Keratinocyte (primary cell): ENCODE data around the gene GALNT6. TPM values are rescaled to one million over a fixed set of nuclear protein-coding genes. Genes with fewer than 3 reads are reported as not detected.

Source experiments
- DNase-seq: peaks from one replicate; pipeline ENCODE4 v3.0.0-alpha.2; 2011; ENCODE audit warnings: low read depth, missing footprints, low spot score
- FAIRE-seq: peaks from 2 replicates; lab custom pipeline; 2011; peaks lifted over from hg19 to GRCh38; lab: Jason Lieb, UNC
- H2AFZ ChIP-seq: 2 replicates; pipeline ENCODE4 v1.6.0; 2012; ENCODE audit warnings: low read length, control low read depth, inconsistent platforms; ENCODE audit not compliant: control insufficient read depth
- H3K27ac ChIP-seq: 2 replicates; pipeline ENCODE4 v1.5.1; 2011; ENCODE audit warnings: low read length; ENCODE audit not compliant: control insufficient read depth, insufficient read depth
- H3K27me3 ChIP-seq: 3 replicates; pipeline ENCODE4 v1.6.0; 2011; ENCODE audit warnings: low read length; ENCODE audit not compliant: control insufficient read depth, insufficient read depth; ENCODE audit errors: extremely low read depth
- H3K36me3 ChIP-seq, 2 experiments: 2 replicates in 1 of 2; 3 replicates in 1 of 2; pipeline ENCODE4 v1.5.1; 2011; ENCODE audit warnings: low read length in 2 of 2, mild to moderate bottlenecking in 1 of 2; ENCODE audit not compliant: control insufficient read depth in 2 of 2, insufficient read depth in 2 of 2; ENCODE audit errors: extremely low read depth in 1 of 2
- H3K4me1 ChIP-seq: 3 replicates; pipeline ENCODE4 v1.5.1; 2011; ENCODE audit warnings: low read length; ENCODE audit not compliant: control insufficient read depth, insufficient read depth; ENCODE audit errors: extremely low read depth
- H3K4me2 ChIP-seq: 3 replicates; pipeline ENCODE4 v1.6.0; 2011; ENCODE audit warnings: low read depth, low read length; ENCODE audit not compliant: control insufficient read depth, insufficient read depth; ENCODE audit errors: extremely low read depth
- H3K4me3 ChIP-seq, 3 experiments: fragments of 200-600 bp in 1 of 3; sonication (generic) in 1 of 3; 2 replicates in 2 of 3; 3 replicates in 1 of 3; pipeline ENCODE4 v1.5.1; 2011 to 2016; ENCODE audit warnings: low read length in 3 of 3, mild to moderate bottlenecking in 3 of 3, control low read depth in 2 of 3, inconsistent platforms in 1 of 3, low read depth in 1 of 3, mixed read lengths in 1 of 3, mixed run types in 1 of 3, moderate library complexity in 1 of 3; ENCODE audit not compliant: control insufficient read depth in 2 of 3, insufficient read depth in 2 of 3; ENCODE audit errors: extremely low read depth in 1 of 3
- H3K79me2 ChIP-seq: 2 replicates; pipeline ENCODE4 v1.6.0; 2012; ENCODE audit warnings: low read length; ENCODE audit not compliant: control insufficient read depth, insufficient read depth
- H3K9ac ChIP-seq: 3 replicates; pipeline ENCODE4 v1.6.0; 2011; ENCODE audit warnings: low read length; ENCODE audit not compliant: control insufficient read depth, insufficient read depth; ENCODE audit errors: extremely low read depth
- H3K9me1 ChIP-seq: 3 replicates; pipeline ENCODE4 v1.6.0; 2011; ENCODE audit warnings: low read length; ENCODE audit not compliant: control insufficient read depth, insufficient read depth; ENCODE audit errors: extremely low read depth
- H3K9me3 ChIP-seq: 2 replicates; pipeline ENCODE4 v1.5.1; 2012; ENCODE audit warnings: low read depth, low read length; ENCODE audit not compliant: control insufficient read depth
- H4K20me1 ChIP-seq: 3 replicates; pipeline ENCODE4 v1.6.0; 2011; ENCODE audit warnings: low read length; ENCODE audit not compliant: control insufficient read depth, insufficient read depth; ENCODE audit errors: extremely low read depth
- EZH2 ChIP-seq: IDR thresholded peaks from one replicate; pipeline ENCODE4 v1.6.1; 2012; ENCODE audit warnings: inconsistent platforms, mild to moderate bottlenecking, low read length, moderate library complexity
- dilution Hi-C: fragments of 300-500 bp; cut with MboI; formaldehyde crosslinking; loops from one replicate; pipeline ENCODE4 v1.7.0; 2020; ENCODE audit warnings: low sequenced_read_pairs; ENCODE audit not compliant: extremely low pct_ligation_motif_present
- polyA plus RNA-seq, 5 experiments: library from polyadenylated mRNA; depleted of rRNA in 3 of 5; stranded (reverse) in 3 of 5; stranded (forward) in 1 of 5; unstranded in 1 of 5; fragments of >200 nt; gene quantifications; 1 replicate in 1 of 5; 2 replicates in 3 of 5; 3 replicates in 1 of 5; pipeline versions ENCODE4 v1.2.1 to v1.2.3, GENCODE V29; 2011 to 2012; ENCODE audit warnings: missing spikeins in 2 of 5, low read depth in 1 of 5, low replicate concordance in 1 of 5
- TF ChIP-seq, protein P1 (sequence below), 3 experiments: IDR thresholded peaks in 1 of 3; conservative IDR thresholded peaks in 1 of 3; optimal IDR thresholded peaks in 1 of 3; 2 replicates in 2 of 3; 3 replicates in 1 of 3; pipeline versions ENCODE3 to v1.5.1; 2011; ENCODE audit warnings: low read length in 3 of 3, mild to moderate bottlenecking in 3 of 3, moderate library complexity in 2 of 3, control low read depth in 1 of 3, inconsistent platforms in 1 of 3; ENCODE audit not compliant: insufficient read depth in 2 of 3; ENCODE audit errors: extremely low read depth in 1 of 3

GALNT6 gene
- polyA plus RNA-seq, 1 donor (not counting 4 experiments of a cell fraction or from before 2014, with no cell fraction given): 42.7 TPM

GRCh38 chr12:51403681-51404136 is 12.5 kb upstream of the GALNT6 start:
- no peaks in the 10 kb centered on the region for H3K79me2 ChIP-seq
- no peaks in the 10 kb centered on the region for H3K9me3 ChIP-seq
- no peaks in the 10 kb centered on the region for H3K27me3 ChIP-seq
- dilution Hi-C loops: no loop called here
- no peak overlapping the region for H3K4me2 ChIP-seq
- no peaks in the 10 kb centered on the region for H3K9me1 ChIP-seq
- H4K20me1 ChIP-seq: no peaks in the 10 kb centered on the region
- H3K9ac ChIP-seq: no peak overlapping the region
- H3K4me3 ChIP-seq: no peak overlapping the region
- H3K27ac ChIP-seq: no peak overlapping the region
- no peaks in the 10 kb centered on the region for H3K36me3 ChIP-seq
- DNase-seq: no peak
- no peak overlapping the region for H2AFZ ChIP-seq
- no peak for TF ChIP-seq EZH2
- H3K4me1 ChIP-seq: no peaks in the 10 kb centered on the region
- no peak for FAIRE-seq

GRCh38 chr12:51403159-51403558 is 12.0 kb upstream of the GALNT6 start:
- H4K20me1 ChIP-seq: no peaks in the 10 kb centered on the region
- H3K27ac ChIP-seq: no peak overlapping the region
- H3K4me3 ChIP-seq: no peak overlapping the region
- dilution Hi-C loops: no loop called here
- H3K4me1 ChIP-seq: no peaks in the 10 kb centered on the region
- no peak overlapping the region for H3K4me2 ChIP-seq
- no peak for FAIRE-seq
- DNase-seq: no peak
- H3K9me3 ChIP-seq: no peaks in the 10 kb centered on the region
- no peak overlapping the region for H2AFZ ChIP-seq
- TF ChIP-seq, protein P1, sequence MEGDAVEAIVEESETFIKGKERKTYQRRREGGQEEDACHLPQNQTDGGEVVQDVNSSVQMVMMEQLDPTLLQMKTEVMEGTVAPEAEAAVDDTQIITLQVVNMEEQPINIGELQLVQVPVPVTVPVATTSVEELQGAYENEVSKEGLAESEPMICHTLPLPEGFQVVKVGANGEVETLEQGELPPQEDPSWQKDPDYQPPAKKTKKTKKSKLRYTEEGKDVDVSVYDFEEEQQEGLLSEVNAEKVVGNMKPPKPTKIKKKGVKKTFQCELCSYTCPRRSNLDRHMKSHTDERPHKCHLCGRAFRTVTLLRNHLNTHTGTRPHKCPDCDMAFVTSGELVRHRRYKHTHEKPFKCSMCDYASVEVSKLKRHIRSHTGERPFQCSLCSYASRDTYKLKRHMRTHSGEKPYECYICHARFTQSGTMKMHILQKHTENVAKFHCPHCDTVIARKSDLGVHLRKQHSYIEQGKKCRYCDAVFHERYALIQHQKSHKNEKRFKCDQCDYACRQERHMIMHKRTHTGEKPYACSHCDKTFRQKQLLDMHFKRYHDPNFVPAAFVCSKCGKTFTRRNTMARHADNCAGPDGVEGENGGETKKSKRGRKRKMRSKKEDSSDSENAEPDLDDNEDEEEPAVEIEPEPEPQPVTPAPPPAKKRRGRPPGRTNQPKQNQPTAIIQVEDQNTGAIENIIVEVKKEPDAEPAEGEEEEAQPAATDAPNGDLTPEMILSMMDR (optimal IDR thresholded peaks at IDR 0.05 in 1 of 3, IDR thresholded peaks at IDR 0.05 in 1 of 3, conservative IDR thresholded peaks at IDR 0.05 in 1 of 3; ENCODE audit: extremely low read depth in 1 of 3, insufficient read depth in 2 of 3, low read length in 3 of 3): no peak
- no peak for TF ChIP-seq EZH2
- H3K36me3 ChIP-seq: no peaks in the 10 kb centered on the region
- no peaks in the 10 kb centered on the region for H3K27me3 ChIP-seq
- H3K79me2 ChIP-seq: no peaks in the 10 kb centered on the region
- no peaks in the 10 kb centered on the region for H3K9me1 ChIP-seq
- no peak overlapping the region for H3K9ac ChIP-seq

DNA sequence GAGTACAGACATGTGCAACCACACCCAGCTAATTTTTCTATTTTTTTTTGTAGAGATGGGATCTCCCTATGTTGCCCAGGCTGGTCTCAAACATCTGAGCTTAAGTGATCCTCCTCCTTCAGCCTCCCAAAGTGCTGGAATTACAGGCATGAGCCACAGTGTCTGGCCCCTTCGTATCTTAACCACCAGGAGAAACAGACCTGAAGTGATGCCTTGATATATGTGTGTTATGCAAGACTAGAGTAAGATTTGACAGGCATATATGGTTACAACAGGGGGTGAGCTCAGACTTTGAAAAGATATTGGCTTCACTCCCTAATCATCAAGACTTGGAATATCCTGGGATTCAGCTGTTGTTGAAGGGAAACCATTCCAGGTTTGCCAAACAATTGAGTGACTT is 10.7 kb upstream of the GALNT6 start:
- Histone ChIP-seq H3K27me3 (no peaks in the 10 kb centered on the region), H3K4me1 (no peaks in the 10 kb centered on the region), H3K9me3 (no peaks in the 10 kb centered on the region), H3K27ac (no peak overlapping the region), H2AFZ (no peak overlapping the region), H3K9ac (no peak overlapping the region), H3K4me3 (no peak overlapping the region), H3K79me2 (no peaks in the 10 kb centered on the region), H3K36me3 (no peaks in the 10 kb centered on the region), H4K20me1 (no peaks in the 10 kb centered on the region), H3K9me1 (no peaks in the 10 kb centered on the region), H3K4me2 (no peak overlapping the region)
- no peak for DNase-seq
- TF ChIP-seq, protein P1 (optimal IDR thresholded peaks at IDR 0.05 in 1 of 3, IDR thresholded peaks at IDR 0.05 in 1 of 3, conservative IDR thresholded peaks at IDR 0.05 in 1 of 3; ENCODE audit: extremely low read depth in 1 of 3, insufficient read depth in 2 of 3, low read length in 3 of 3): no peak
- TF ChIP-seq EZH2: no peak
- FAIRE-seq: no peak
- dilution Hi-C loops: no loop called here
